HG03442 (cell line): Measurements from ENCODE around the gene TPK1.
"Not testable (repeated sequence)": the region's sequence is repeated elsewhere in the genome, so short reads cannot be mapped to it uniquely, and the experiment has no call there.

Source experiments
- ATAC-seq: cut with Tn5 transposase; IDR thresholded peaks from one replicate; pipeline ENCODE4 v1.9.1; 2021; ENCODE audit warnings: mild to moderate bottlenecking, moderate library complexity; ENCODE audit not compliant: unreplicated experiment

Gene TPK1

DNA sequence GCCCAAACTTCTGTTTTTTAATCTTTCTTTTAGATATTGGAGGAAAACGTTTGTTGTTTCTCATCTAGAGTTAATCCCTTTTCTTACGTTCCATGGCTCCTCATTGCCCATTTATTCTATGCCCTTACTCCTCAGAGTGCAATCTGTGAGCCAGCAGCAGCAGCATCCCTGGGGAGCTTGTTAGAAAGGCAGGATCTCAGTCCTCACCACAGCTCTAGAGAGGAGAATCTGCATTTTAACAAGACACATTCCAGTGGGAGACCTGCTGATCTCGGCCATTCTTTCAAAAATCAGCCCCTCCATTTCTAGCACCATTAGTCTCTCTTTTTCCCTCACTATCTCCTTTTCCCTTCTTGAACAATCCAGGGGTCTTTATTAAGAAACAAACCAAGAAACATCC lies 348.0 kb downstream of the TPK1 start:
- no peak for ATAC-seq

GRCh38 chr7:144484445-144484844 lies 351.4 kb downstream of the TPK1 start:
- ATAC-seq = no peak

- no peak for ATAC-seq
Observed at GRCh38 chr7:144483189-144483588, 352.7 kb downstream of the TPK1 start.

GRCh38 chr7:144481833-144482232 lies 354.0 kb downstream of the TPK1 start:
- no peak for ATAC-seq

DNA sequence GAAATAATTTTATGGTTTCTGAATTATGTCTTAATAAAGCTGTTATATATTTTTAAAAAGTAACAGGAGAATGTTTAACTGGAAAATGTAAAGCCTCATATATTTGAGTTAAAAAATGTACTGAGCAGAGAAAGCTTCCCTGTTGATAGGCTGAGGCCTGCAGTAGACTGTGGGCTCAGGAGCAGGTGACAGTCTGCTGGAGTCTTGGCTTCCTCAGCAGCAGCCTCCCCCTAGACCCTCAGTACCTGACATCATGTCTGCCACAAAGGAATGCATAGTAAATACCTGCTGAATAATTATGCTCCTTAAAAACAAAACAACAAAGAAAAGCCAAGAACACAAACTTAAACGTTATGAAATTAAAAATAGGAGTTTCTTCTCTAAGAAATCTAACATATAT lies 358.5 kb downstream of the TPK1 start:
- no peak for ATAC-seq

DNA sequence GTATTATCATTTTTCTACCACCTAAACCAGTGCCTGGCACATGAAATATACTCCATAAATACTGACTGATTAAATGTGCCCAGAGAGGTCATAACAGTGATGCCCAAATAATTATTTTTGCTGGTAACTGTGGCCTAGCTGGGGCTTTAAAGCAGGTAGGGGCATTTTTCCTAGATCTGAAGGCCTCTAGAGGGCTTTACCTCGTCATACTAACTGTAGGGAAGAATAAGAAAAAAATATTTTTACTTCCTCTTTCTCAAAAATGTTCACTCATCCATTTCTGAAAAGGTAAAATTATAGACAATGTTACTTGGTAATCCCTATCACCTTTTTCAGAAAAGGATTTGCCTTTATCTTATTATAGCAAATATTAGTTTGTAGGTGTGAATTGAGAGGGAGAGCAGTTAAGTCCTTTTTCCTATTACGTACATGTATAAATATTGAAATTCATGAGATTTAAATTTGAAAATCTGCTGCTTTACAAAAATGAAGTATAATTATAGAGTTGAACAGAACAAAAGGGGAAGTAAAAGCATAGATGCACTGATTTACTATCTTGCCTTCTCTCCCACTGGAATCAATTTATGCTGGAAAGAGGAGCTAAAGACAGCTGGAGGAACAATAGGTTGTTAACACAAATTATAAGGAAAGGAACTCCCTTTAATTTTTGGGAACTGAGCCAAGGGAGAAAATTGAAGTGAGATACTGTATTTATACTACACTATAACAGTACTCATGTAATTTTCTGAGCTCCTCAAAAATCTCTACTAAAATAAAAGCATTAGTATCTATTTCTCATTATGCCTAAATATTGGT lies 360.8 kb downstream of the TPK1 start:
- ATAC-seq = no peak

DNA sequence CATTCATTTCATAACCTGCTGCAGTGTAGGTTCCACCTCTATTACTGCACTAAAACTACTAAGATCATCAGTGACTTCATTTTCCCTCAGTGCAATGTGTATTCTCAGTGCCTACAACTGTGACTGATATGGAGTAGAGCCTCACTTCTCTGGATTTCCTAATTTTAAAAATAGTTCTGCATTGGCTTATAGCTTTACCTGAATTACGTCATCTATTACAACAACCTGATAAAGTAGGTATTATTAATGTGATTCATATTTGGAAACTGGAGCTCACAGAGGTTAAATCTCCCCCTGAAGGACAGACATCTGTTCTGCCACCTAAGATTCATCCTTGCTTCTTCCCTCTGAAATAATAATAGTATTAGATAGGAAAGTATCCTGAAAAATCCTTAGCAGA lies 361.5 kb downstream of the TPK1 start:
- ATAC-seq = no peak

- ATAC-seq = no peak
Observed at GRCh38 chr7:144473908-144474307, 361.9 kb downstream of the TPK1 start.

- ATAC-seq = no peak
Observed at GRCh38 chr7:144470078-144470477, 365.8 kb downstream of the TPK1 start.

DNA sequence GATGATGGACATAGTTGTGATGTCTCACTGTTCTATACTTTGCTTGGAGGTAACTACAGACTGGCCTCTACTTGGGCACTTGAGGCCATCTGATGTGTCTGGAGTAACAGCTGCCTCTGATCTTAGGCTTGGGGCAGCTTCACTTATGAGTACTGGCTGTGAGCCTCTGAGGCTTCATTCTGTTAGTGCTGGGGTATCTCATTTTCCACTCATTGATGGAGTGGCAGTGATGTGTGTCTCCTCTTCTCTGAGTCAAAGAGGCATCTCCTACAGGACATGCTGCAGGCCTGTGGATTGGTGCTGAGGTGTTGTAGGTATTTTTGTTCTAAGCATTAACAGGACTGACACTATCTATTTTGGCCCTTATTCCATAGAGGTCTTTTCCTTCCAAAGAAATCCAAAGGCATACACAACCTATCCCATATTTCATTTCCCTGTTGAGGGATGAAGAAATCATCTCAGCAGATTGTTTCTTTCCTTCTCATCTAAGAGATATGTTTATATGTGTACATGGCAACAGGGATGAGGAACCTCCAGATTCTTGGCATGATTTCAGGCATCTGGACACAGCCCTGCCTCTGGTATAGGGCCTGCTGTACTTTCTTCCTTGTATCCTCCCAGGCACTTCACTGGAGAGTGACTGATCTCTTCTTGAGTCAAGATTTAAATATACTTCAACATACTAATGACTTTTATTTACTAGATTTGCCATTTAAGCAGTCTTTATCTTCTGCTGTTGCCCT lies 366.7 kb downstream of the TPK1 start:
- ATAC-seq = no peak

GRCh38 chr7:144459635-144460034 lies 376.2 kb downstream of the TPK1 start:
- ATAC-seq = no peak

DNA sequence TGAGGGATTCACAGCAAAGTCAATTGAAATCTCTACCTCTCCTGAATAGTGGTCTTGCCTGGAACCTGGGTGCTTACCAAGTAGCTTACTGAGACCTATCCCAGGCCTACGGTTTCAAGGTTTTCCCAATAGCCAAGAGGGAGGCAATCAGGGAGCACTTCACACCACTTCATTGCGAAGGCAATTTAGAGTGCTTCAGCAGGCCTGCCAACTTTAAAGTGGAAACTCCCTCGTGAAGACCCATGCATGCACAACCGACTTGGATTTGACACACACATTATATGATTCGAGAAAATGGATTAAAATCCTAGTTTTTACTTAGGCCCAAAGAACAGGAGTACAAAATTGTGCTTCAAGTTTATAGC lies 380.8 kb downstream of the TPK1 start:
- no peak for ATAC-seq

DNA sequence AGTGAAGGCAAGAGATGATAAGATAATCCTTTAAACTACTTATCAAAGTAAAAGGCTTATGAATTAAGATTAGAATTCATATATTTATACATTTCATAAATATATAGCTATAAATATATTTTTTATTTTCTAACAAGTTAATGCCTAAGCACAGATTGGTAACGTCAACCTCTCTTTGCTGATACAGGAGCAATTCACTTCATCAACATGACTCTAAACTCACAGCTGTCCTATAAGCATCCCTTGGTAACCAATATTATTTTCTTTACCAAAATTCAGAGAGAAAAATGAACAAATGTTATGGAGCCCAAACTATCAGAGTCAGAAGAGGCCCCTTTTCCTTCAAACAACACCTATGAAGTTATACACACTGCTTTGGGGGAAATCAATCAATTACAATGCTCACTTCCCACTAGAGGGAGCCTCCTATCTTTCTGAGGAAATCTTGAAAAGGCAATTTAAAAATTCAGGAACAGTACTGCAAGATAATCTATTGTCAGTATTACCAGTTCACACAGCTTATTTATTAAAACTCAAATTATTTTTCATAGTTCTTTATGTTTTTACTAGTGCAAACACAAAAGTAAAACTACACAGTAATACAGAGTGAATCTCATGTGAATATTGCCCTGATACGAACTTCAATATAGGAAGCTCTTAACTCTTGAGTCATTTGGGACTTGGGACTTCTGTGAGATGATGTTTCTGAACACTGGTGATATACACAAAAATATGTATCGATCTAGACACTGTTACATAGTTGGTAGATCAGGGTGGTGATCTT lies 381.4 kb downstream of the TPK1 start:
- no peak for ATAC-seq

GRCh38 chr7:144452064-144452463 lies 383.8 kb downstream of the TPK1 start:
- peak; percentile 87 for ATAC-seq

DNA sequence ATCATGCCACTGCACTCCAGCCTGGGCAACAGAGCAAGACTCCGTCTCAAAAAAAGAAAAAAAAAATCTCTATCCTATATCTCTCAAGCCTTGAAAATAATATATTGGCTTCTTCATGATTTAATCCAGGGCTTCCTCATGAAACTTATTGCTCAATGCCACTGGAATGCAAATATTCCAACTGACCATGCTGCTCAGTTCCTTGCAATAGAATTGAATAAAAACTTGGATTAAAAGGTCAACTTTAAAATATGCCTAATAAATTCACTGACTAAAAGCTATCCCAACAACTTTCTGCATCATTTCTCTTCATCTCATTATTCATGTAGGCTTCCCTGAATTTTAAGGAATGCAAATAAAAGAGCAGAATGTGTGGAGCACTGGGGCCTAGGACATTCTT lies 390.3 kb downstream of the TPK1 start:
- no peak for ATAC-seq

- ATAC-seq = no peak
Observed at GRCh38 chr7:144439717-144440205, 396.1 kb downstream of the TPK1 start.

DNA sequence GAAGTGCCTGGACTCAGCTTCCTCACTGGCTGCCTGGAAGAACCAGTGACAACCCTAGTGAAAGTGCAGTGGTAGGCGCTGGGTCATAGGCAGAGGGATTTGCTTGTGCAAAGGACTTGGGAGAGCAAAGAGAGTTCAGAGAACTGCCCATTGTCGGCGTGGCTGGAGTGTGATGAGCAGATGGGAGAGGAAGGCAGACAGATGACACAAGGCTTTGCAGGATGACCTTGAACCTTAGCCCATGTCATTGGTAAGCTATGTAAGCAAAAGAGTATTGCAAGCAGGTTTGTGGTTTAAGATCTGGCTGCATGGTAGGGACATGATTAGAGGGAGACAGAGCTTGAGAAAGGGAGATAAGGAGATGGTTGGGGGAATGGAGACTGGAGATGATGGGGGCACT lies 397.1 kb downstream of the TPK1 start:
- ATAC-seq = no peak

DNA sequence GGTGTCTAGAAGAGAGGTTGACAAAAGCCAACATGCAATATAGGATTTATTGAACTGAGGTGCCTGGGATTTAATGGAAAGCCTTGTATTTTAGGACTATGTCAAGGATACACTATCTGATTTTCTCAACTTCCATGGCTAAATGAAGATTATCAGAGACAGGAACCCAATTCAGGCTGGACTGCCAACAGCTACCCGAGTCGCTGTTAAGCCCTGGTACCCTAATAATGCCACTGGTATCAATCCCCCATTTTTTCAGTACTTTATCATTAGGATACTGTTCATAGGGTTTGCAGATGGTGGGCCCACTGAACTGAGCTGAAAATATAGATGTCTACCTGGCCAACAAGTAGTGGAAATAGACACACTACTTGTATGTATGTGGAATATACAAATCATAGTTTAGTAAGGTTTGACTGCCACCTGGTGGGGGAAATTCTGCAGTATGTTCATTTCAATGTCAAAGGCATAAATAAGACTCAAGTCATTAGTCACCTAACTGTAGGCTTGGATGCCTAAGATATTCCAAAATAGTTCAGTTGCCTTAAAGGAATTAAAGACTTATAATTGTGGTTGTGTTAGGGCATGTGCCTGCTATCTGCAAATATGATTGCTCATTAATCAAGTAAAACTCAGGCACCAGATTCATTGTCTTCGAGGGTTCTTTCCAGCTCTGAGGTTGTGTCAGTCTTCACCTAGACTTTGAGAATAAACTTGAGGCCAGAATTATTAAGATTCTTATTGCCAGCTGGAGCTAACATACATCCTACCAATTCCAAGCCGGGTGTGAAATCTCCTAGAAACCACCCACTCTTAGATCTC lies 398.3 kb downstream of the TPK1 start:
- peak; percentile 86 for ATAC-seq

DNA sequence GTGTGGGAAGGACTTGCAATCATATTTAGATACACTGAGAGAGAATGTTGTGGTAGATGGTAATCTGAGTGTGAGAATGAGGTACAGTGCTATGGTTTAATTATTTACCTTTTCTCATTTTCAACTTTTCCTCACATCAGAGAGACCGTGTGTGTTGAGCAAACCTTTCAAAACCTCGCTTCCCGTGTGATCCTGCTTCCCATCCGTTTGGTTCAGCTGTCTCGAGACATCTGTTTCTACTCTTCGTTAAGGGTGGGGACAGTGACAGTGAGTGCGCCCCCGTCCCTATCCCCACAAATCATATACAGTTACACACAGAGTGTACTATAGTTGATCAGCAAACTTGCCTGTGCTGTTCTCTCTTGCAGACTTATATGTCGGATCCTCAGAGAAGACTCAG lies 399.4 kb downstream of the TPK1 start:
- no peak for ATAC-seq

- no peak for ATAC-seq
Observed at GRCh38 chr7:144428431-144428830, 407.4 kb downstream of the TPK1 start.

DNA sequence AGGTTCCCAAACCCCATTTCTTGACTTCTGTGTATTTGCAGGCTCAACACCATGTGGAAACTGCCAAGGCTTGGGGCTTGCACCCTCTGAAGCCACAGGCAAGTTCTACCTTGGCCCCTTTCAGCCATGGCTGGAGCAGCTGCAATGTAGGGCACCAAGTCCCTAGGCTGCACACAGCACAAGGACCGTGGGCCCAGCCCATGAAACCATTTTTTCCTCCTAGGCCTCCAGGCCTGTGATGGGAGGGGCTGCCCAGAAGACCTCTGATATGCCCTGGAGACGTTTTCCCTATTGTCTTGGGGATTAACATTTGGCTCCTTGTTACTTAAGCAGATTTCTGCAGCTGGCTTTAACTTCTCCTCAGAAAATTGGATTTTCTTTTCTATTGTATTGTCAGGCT lies 408.3 kb downstream of the TPK1 start:
- ATAC-seq = not testable (repeated sequence)
